Trophoblast cell (in vitro differentiated cells and primary cell): ENCODE data around the gene DEPDC1B.
"Not testable (repeated sequence)": the region's sequence is repeated elsewhere in the genome, so short reads cannot be mapped to it uniquely, and the experiment has no call there.

Experiments
- DNase-seq, 2 donors: peaks; one replicate each; pipeline ENCODE4 v3.0.0-alpha.2; 2016
- H2AFZ ChIP-seq: 2 replicates; pipeline ENCODE4 v1.6.1; 2013; ENCODE audit warnings: low read length, moderate library complexity, mild to moderate bottlenecking; ENCODE audit not compliant: insufficient read depth, poor library complexity
- H2AK5ac ChIP-seq: 2 replicates; pipeline ENCODE4 v1.6.1; 2013; ENCODE audit warnings: mild to moderate bottlenecking, low read length
- H2BK120ac ChIP-seq: 2 replicates; pipeline ENCODE4 v1.6.1; 2013; ENCODE audit warnings: low read length, mild to moderate bottlenecking, moderate library complexity; ENCODE audit not compliant: insufficient read depth, poor library complexity
- H2BK12ac ChIP-seq: 2 replicates; pipeline ENCODE4 v1.6.1; 2013; ENCODE audit warnings: mild to moderate bottlenecking, low read length, moderate library complexity
- H2BK5ac ChIP-seq: 2 replicates; pipeline ENCODE4 v1.6.1; 2013; ENCODE audit warnings: low read length, low read depth, moderate library complexity, mild to moderate bottlenecking; ENCODE audit not compliant: poor library complexity
- H3K14ac ChIP-seq: 2 replicates; pipeline ENCODE4 v1.6.1; 2013; ENCODE audit warnings: mild to moderate bottlenecking, low read length
- H3K18ac ChIP-seq: 2 replicates; pipeline ENCODE4 v1.6.1; 2013; ENCODE audit warnings: mild to moderate bottlenecking, low read length
- H3K23ac ChIP-seq: 2 replicates; pipeline ENCODE4 v1.6.1; 2013; ENCODE audit warnings: low read length
- H3K27ac ChIP-seq: 2 replicates; pipeline ENCODE4 v1.5.1; 2013; ENCODE audit warnings: low read depth, mild to moderate bottlenecking, inconsistent platforms, low read length, moderate library complexity
- H3K27me3 ChIP-seq: 2 replicates; pipeline ENCODE4 v1.6.1; 2013; ENCODE audit warnings: inconsistent platforms, mild to moderate bottlenecking, low read length, moderate library complexity; ENCODE audit not compliant: insufficient read depth
- H3K36me3 ChIP-seq, 2 experiments: 1 replicate in 1 of 2; 2 replicates in 1 of 2; pipeline ENCODE4 v1.6.1; 2013; ENCODE audit warnings: low read length in 2 of 2, mild to moderate bottlenecking in 2 of 2, moderate library complexity in 1 of 2; ENCODE audit not compliant: insufficient read depth in 2 of 2, control insufficient read depth in 1 of 2
- H3K4ac ChIP-seq: 2 replicates; pipeline ENCODE4 v1.6.1; 2013; ENCODE audit warnings: low read depth, mild to moderate bottlenecking, low read length, moderate library complexity
- H3K4me1 ChIP-seq, 2 experiments: 1 replicate in 1 of 2; 2 replicates in 1 of 2; pipeline ENCODE4 v1.6.1; 2013; ENCODE audit warnings: low read length in 2 of 2, mild to moderate bottlenecking in 2 of 2, moderate library complexity in 1 of 2; ENCODE audit not compliant: insufficient read depth in 2 of 2, control insufficient read depth in 1 of 2
- H3K4me2 ChIP-seq: 2 replicates; pipeline ENCODE4 v1.6.1; 2013; ENCODE audit warnings: inconsistent platforms, mild to moderate bottlenecking, low read length, moderate library complexity
- H3K4me3 ChIP-seq: 2 replicates; pipeline ENCODE4 v1.5.1; 2013; ENCODE audit warnings: mild to moderate bottlenecking, low read depth, low read length, inconsistent platforms
- H3K79me1 ChIP-seq: one replicate; pipeline ENCODE4 v1.6.1; 2013; ENCODE audit warnings: low read length
- H3K79me2 ChIP-seq: 2 replicates; pipeline ENCODE4 v1.6.1; 2013; ENCODE audit warnings: low read length, mild to moderate bottlenecking; ENCODE audit not compliant: control insufficient read depth, insufficient read depth, poor library complexity
- H3K9ac ChIP-seq: 2 replicates; pipeline ENCODE4 v1.6.1; 2013; ENCODE audit warnings: mild to moderate bottlenecking, low read length
- H3K9me3 ChIP-seq: 2 replicates; pipeline ENCODE4 v1.6.1; 2013; ENCODE audit warnings: low read depth, mild to moderate bottlenecking, control low read depth, inconsistent platforms, low read length; ENCODE audit not compliant: insufficient read depth
- H4K12ac ChIP-seq: 2 replicates; pipeline ENCODE4 v1.6.1; 2013; ENCODE audit warnings: low read depth, mild to moderate bottlenecking, low read length, moderate library complexity
- H4K8ac ChIP-seq: 2 replicates; pipeline ENCODE4 v1.6.1; 2013; ENCODE audit warnings: low read depth, mild to moderate bottlenecking, low read length, moderate library complexity
- H4K91ac ChIP-seq: one replicate; pipeline ENCODE4 v1.6.1; 2013; ENCODE audit warnings: low read depth, mild to moderate bottlenecking, low read length, moderate library complexity
- WGBS: extraction: QIAGEN DNeasy Blood & Tissue Kit; methylation state at CpG from one replicate; pipeline ENCODE4 v1.1.7; 2013; ENCODE audit warnings: missing lambda C conversion rate; ENCODE audit not compliant: insufficient read length, insufficient coverage; ENCODE audit errors: extremely low coverage; 5-methylcytosine and 5-hydroxymethylcytosine counted together

DEPDC1B gene

DNA sequence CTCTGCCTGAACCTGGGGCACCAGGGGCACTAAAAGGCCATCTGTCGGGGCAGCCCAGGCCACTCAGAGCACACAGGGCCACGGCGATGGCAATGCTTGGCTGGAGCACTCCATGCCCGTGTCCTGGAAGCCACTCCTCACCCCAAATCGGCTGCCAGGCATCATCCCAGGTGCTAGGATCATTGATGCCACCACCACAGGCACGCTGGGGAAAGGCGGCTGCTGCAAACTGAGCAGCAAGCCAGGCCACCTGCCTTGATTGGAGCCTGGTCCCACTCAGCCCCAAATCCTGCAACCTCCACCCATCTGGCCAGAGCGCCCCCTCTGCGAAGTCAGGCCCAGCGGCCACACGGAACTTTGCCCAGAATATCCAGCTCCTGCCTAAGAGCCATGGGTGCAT, 67.8 kb downstream of the DEPDC1B start:
- Histone ChIP-seq H4K12ac (no peak overlapping the region), H2BK120ac (no peak overlapping the region), H2AK5ac (no peak overlapping the region), H4K8ac (no peak overlapping the region), H3K4me3 (no peak overlapping the region), H3K9ac (no peak overlapping the region), H3K4me2 (no peak overlapping the region), H3K27me3 (no peaks in the 10 kb centered on the region), H3K9me3 (no peaks in the 10 kb centered on the region), H3K4me1 (no peaks in the 10 kb centered on the region), H3K23ac (no peak overlapping the region), H3K27ac (no peak overlapping the region), H3K36me3 (peaks cover 12 to 22% of the 10 kb centered on the region in 2 experiments), H3K18ac (no peak overlapping the region), H3K79me1 (no peaks in the 10 kb centered on the region), H4K91ac (no peak overlapping the region), H2BK12ac (no peak overlapping the region), H2AFZ (no peak overlapping the region), H2BK5ac (no peak overlapping the region), H3K14ac (no peak overlapping the region), H3K4ac (no peak overlapping the region), H3K79me2 (no peaks in the 10 kb centered on the region)
- no peak for DNase-seq
- WGBS = no CpG with 5 or more reads among the region's 11 CpGs

DNA sequence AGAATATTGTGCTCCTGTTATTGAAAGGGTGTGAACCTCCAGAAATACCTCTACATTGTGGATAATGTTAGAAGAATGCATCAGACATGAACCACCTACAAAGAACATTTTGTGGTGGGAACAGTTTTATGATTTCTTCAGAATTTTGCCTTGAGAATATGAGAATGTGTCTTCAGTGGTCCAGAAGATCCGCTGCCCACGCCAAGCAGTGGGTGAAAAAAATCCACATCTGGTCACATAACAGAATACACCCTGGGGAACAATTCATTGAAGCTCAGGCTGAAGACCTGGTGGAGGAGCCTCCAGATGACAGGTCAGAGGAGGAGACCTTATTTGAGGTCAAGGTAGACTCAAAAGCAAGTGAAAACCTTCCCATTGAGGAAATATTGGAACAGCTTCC, 69.1 kb downstream of the DEPDC1B start:
- Histone ChIP-seq H3K4ac (no peak overlapping the region), H4K8ac (no peak overlapping the region), H2BK12ac (no peak overlapping the region), H3K9me3 (no peaks in the 10 kb centered on the region), H3K79me1 (no peaks in the 10 kb centered on the region), H3K18ac (no peak overlapping the region), H3K23ac (no peak overlapping the region), H2BK5ac (no peak overlapping the region), H2BK120ac (no peak overlapping the region), H3K79me2 (no peaks in the 10 kb centered on the region), H4K12ac (no peak overlapping the region), H3K4me3 (no peak overlapping the region), H3K36me3 (peaks cover 10 to 22% of the 10 kb centered on the region in 2 experiments), H3K4me1 (no peaks in the 10 kb centered on the region), H2AK5ac (no peak overlapping the region), H3K4me2 (no peak overlapping the region), H3K9ac (no peak overlapping the region), H3K27ac (no peak overlapping the region), H3K14ac (no peak overlapping the region), H4K91ac (no peak overlapping the region), H3K27me3 (no peaks in the 10 kb centered on the region), H2AFZ (no peak overlapping the region)
- DNase-seq = no peak
- WGBS = no CpG with 5 or more reads among the region's 2 CpGs

DNA sequence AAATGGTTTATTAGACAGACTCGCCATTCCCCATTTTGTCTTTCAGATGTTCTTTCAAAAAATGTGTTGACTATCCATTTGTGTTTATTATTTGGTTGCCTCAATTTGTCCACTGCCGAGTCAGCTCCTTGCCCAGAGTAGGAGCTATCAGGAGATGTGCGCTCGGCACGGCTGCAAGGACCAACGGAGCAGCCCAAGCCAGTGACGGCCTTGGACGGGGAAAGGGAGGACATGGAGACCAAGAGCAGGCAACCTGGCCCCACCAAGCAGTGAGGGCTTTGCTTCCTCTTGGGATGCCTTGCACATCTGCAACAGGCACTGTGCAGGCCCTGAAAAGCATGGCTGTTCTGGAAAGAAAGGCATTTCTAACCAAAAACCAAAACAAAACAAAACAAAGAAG, 69.8 kb downstream of the DEPDC1B start:
- Histone ChIP-seq H2BK120ac (no peak overlapping the region), H3K36me3 (peaks cover 10 to 22% of the 10 kb centered on the region in 2 experiments), H4K8ac (no peak overlapping the region), H3K4me1 (no peaks in the 10 kb centered on the region), H3K79me2 (no peaks in the 10 kb centered on the region), H3K14ac (no peak overlapping the region), H3K4ac (no peak overlapping the region), H3K27me3 (no peaks in the 10 kb centered on the region), H3K4me2 (no peak overlapping the region), H2AFZ (no peak overlapping the region), H4K91ac (no peak overlapping the region), H3K79me1 (no peaks in the 10 kb centered on the region), H3K18ac (no peak overlapping the region), H2AK5ac (no peak overlapping the region), H3K9me3 (no peaks in the 10 kb centered on the region), H2BK12ac (no peak overlapping the region), H3K4me3 (no peak overlapping the region), H3K9ac (no peak overlapping the region), H4K12ac (no peak overlapping the region), H3K23ac (no peak overlapping the region), H2BK5ac (no peak overlapping the region), H3K27ac (no peak overlapping the region)
- no peak for DNase-seq
- no CpG with 5 or more reads among the region's 8 CpGs for WGBS

DNA sequence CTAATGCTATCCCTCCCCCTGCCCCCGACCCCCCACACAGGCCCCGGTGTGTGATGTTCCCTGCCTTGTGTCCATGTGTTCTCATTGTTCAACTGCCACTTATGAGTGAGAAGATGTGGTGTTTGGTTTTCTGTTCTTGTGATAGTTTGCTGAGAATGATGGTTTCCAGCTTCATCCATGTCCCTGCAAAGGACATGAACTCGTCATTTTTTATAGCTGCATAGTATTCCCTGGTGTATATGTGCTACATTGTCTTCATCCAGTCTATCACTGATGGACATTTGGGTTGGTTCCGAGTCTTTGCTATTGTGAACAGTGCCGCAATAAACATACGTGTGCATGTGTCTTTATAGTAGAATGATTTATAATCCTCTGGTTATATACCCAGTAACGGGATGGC, 75.1 kb downstream of the DEPDC1B start:
- no CpG with 5 or more reads among the region's 7 CpGs for WGBS
- not testable (repeated sequence) for H3K27me3 ChIP-seq, H3K9ac ChIP-seq

More for the DNA sequence above, 75.1 kb downstream of the DEPDC1B start:
- not testable (repeated sequence) for H3K4ac ChIP-seq, H2AFZ ChIP-seq, H3K36me3 ChIP-seq, H3K4me3 ChIP-seq, H4K12ac ChIP-seq, H3K79me2 ChIP-seq, H2BK5ac ChIP-seq, H3K4me2 ChIP-seq, H2BK120ac ChIP-seq, H3K4me1 ChIP-seq, H4K91ac ChIP-seq, H3K23ac ChIP-seq, H3K27ac ChIP-seq, H4K8ac ChIP-seq, H3K14ac ChIP-seq, H3K18ac ChIP-seq, DNase-seq, H2BK12ac ChIP-seq, H3K79me1 ChIP-seq, H2AK5ac ChIP-seq, H3K9me3 ChIP-seq
